Neural cell (in vitro differentiated cells): Measurements from ENCODE around the gene KRT82. TPM values are rescaled to one million over a fixed set of nuclear protein-coding genes. Genes with fewer than 3 reads are reported as not detected.
A peak's percentile ranks its signal among the peaks of the same experiment; 100 is the strongest.

Experiments used
- H2AFZ ChIP-seq: fragments of 200-600, 300-800 bp; sonication (generic), shearing (Covaris generic); 2 replicates; pipeline ENCODE4 v1.6.0; 2014; ENCODE audit warnings: low read depth, mild to moderate bottlenecking, antibody characterized with exemption, low read length, moderate library complexity
- H3F3A ChIP-seq: fragments of 200-600 bp; shearing (Covaris generic); 2 replicates; pipeline ENCODE4 v1.6.1; 2016; ENCODE audit warnings: mild to moderate bottlenecking, moderate library complexity, mixed read lengths, antibody characterized with exemption, low read length; ENCODE audit not compliant: insufficient read depth, poor library complexity, severe bottlenecking
- H3K27ac ChIP-seq: fragments of 200-600, 300-800 bp; sonication (generic), shearing (Covaris generic); 2 replicates; pipeline ENCODE4 v1.5.1; 2014; ENCODE audit warnings: mild to moderate bottlenecking, low read length, moderate library complexity
- H3K27me3 ChIP-seq: fragments of 300-800, 200-600 bp; sonication (generic), shearing (Covaris generic); 2 replicates; pipeline ENCODE4 v1.6.0; 2014; ENCODE audit warnings: mild to moderate bottlenecking, low read depth, low read length, moderate library complexity; ENCODE audit not compliant: insufficient read depth
- H3K36me3 ChIP-seq: fragments of 300-800, 200-600 bp; sonication (generic), shearing (Covaris generic); 2 replicates; pipeline ENCODE4 v1.5.1; 2014; ENCODE audit warnings: mild to moderate bottlenecking, antibody characterized with exemption, low read length, moderate library complexity; ENCODE audit not compliant: insufficient read depth
- H3K4me2 ChIP-seq: fragments of 300-800, 200-600 bp; sonication (generic), shearing (Covaris generic); 2 replicates; pipeline ENCODE4 v1.6.0; 2014; ENCODE audit warnings: mild to moderate bottlenecking, low read length
- H3K4me3 ChIP-seq: fragments of 300-800, 200-600 bp; sonication (generic), shearing (Covaris generic); 2 replicates; pipeline ENCODE4 v1.5.1; 2014; ENCODE audit warnings: mild to moderate bottlenecking, low read length, moderate library complexity
- H3K79me2 ChIP-seq: fragments of 200-600 bp; shearing (Covaris generic); replicated peaks from 2 replicates; pipeline ENCODE4 v1.6.0; 2014; ENCODE audit warnings: mild to moderate bottlenecking, low read length, moderate library complexity; ENCODE audit not compliant: insufficient read depth
- H3K9ac ChIP-seq: fragments of 300-800, 200-600 bp; sonication (generic), shearing (Covaris generic); 2 replicates; pipeline ENCODE4 v1.6.1; 2016; ENCODE audit warnings: mild to moderate bottlenecking, low read length, mixed read lengths
- H3K9me2 ChIP-seq: fragments of 200-600 bp; shearing (Covaris generic); 2 replicates; pipeline ENCODE4 v1.6.1; 2016; ENCODE audit warnings: mild to moderate bottlenecking, low read length, mixed read lengths; ENCODE audit not compliant: insufficient read depth
- H3K9me3 ChIP-seq: fragments of 200-600, 300-800 bp; sonication (generic), shearing (Covaris generic); 2 replicates; pipeline ENCODE4 v1.6.1; 2016; ENCODE audit warnings: mild to moderate bottlenecking, mixed run types, low read length, moderate library complexity, mixed read lengths
- H4K20me1 ChIP-seq: fragments of 200-600 bp; shearing (Covaris generic); 2 replicates; pipeline ENCODE4 v1.6.1; 2016; ENCODE audit warnings: mild to moderate bottlenecking, mixed run types; ENCODE audit not compliant: insufficient read depth
- EP300 ChIP-seq: fragments of 450-650 bp; conservative IDR thresholded peaks from 2 replicates; pipeline ENCODE4 v1.6.1; 2014; ENCODE audit warnings: antibody characterized with exemption, mild to moderate bottlenecking, moderate library complexity; ENCODE audit not compliant: poor library complexity, severe bottlenecking
- EZH2 ChIP-seq: fragments of 200-600, 300-800 bp; shearing (Covaris generic), sonication (generic); IDR thresholded peaks from 2 replicates; pipeline ENCODE4 v1.6.1; 2014; ENCODE audit warnings: antibody characterized with exemption, low read length, borderline replicate concordance, mild to moderate bottlenecking; ENCODE audit not compliant: insufficient read depth, poor library complexity, severe bottlenecking
- MXI1 ChIP-seq: fragments of 450-650 bp; conservative IDR thresholded peaks from 2 replicates; pipeline ENCODE4 v1.6.1; 2014; ENCODE audit warnings: antibody characterized with exemption, mild to moderate bottlenecking; ENCODE audit not compliant: poor library complexity, severe bottlenecking
- POLR2AphosphoS5 ChIP-seq: IDR thresholded peaks from 2 replicates; pipeline ENCODE4 v1.6.1; 2012
- RAD21 ChIP-seq: fragments of 450-650 bp; conservative IDR thresholded peaks from 2 replicates; pipeline ENCODE4 v1.6.1; 2014; ENCODE audit warnings: antibody characterized with exemption, mild to moderate bottlenecking, moderate library complexity
- REST ChIP-seq: IDR thresholded peaks from 2 replicates; pipeline ENCODE4 v1.6.1; 2012; ENCODE audit warnings: borderline replicate concordance
- SMC3 ChIP-seq: fragments of 450-650 bp; conservative IDR thresholded peaks from 2 replicates; pipeline ENCODE4 v1.6.1; 2014; ENCODE audit warnings: antibody characterized with exemption, mild to moderate bottlenecking, moderate library complexity; ENCODE audit not compliant: poor library complexity
- TAF1 ChIP-seq: IDR thresholded peaks from 2 replicates; pipeline ENCODE4 v1.6.1; 2012; ENCODE audit warnings: low read depth
- polyA plus RNA-seq: library from polyadenylated mRNA; depleted of rRNA; stranded (reverse); fragments of >200 nt; gene quantifications from 2 replicates; pipeline ENCODE4 v1.2.3, GENCODE V29; 2014
- TF ChIP-seq, protein P1 (sequence below): fragments of 450-650 bp; IDR thresholded peaks from 2 replicates; pipeline ENCODE4 v1.5.1; 2014; ENCODE audit warnings: antibody characterized with exemption, mild to moderate bottlenecking, moderate library complexity; ENCODE audit not compliant: poor library complexity, severe bottlenecking

Gene KRT82
- polyA plus RNA-seq, 1 donor from 2014 or later: not detected

DNA sequence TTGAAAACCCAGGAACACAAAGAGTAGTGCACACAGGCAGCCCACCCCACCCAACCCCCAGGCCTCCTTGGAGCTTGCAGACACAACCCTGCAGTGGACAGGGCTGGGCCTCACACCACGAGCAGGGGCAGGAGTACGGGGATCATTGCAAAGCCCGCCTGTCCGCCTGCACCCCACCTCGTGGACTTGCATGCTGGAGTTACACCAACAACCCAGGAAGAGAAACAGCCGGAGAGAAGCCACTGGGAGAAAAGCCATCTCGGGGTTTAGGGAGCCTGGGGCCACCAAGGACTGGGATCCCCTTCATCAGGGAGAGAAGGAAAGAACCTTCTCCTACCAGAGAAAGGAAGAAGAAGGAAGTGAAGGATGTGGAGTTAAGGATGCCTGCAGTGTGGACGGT lies 28.9 kb downstream of the KRT82 start:
- TF ChIP-seq EZH2 (no peak), REST (no peak), MXI1 (no peak), EP300 (no peak), RAD21 (no peak), POLR2AphosphoS5 (no peak), TAF1 (no peak)

DNA sequence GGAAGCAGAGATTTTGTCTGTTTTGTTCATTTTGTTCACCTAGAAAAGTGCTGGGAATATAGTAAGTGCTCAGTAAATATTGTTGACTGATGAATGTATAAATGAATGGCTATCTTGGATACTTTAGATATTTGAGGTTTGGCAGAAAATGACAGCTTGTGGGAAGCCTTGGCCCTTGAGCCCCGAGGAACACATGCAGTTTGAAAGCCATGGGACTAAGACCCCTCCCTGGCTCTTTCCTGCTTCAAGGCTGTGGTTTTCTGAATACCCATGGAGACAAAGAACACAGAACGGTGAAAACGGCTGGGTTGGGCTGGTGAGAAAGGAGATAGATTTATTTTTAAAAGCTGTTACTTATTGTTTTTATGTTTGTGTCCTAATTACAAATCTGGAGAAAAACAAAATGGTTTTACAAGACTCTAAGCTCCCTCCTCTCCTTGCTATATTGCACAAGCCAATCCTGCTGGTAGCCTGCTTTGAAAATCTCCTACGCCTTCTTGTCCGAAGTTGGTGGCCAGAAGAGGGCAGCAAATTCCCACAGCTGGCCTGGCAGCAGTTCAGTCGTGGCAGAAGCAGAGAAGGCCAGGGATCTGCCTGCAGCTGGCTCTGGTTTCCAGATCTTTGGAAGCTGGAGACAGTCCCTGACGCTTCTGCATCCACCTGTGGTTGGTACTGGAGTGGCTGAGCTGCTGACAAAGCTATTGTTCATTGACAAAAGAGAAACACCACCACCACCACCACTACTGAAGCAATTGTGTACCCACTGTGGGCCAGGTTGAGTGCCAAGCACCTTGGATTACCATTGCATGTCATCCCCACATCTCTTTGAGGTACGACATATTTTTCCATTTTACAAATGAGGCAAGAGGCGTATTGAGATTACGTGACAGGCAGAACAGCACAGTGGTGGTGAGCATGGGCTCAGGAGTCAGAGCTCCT lies 33.6 kb downstream of the KRT82 start:
- no peaks in the 10 kb centered on the region for H3K36me3 ChIP-seq
- H2AFZ ChIP-seq: no peak overlapping the region
- H3K27ac ChIP-seq: no peak overlapping the region

More for the DNA sequence above, 28.9 kb downstream of the KRT82 start:
- H3K79me2 ChIP-seq: no peaks in the 10 kb centered on the region
- no peaks in the 10 kb centered on the region for H3K27me3 ChIP-seq
- H3K4me2 ChIP-seq: no peak overlapping the region
- H2AFZ ChIP-seq: no peak overlapping the region
- H3F3A ChIP-seq: no peaks in the 10 kb centered on the region
- no peaks in the 10 kb centered on the region for H4K20me1 ChIP-seq
- no peak overlapping the region for H3K27ac ChIP-seq
- H3K9me3 ChIP-seq: no peaks in the 10 kb centered on the region
- H3K36me3 ChIP-seq: no peaks in the 10 kb centered on the region
- H3K4me3 ChIP-seq: no peak overlapping the region
- H3K9me2 ChIP-seq: no peaks in the 10 kb centered on the region
- H3K9ac ChIP-seq: no peak overlapping the region

More for the DNA sequence above, 33.6 kb downstream of the KRT82 start:
- Histone ChIP-seq H4K20me1 (no peaks in the 10 kb centered on the region), H3K4me2 (no peak overlapping the region), H3F3A (no peaks in the 10 kb centered on the region), H3K9ac (no peak overlapping the region), H3K9me2 (no peaks in the 10 kb centered on the region), H3K27me3 (no peaks in the 10 kb centered on the region), H3K79me2 (no peaks in the 10 kb centered on the region), H3K4me3 (no peak overlapping the region), H3K9me3 (no peaks in the 10 kb centered on the region)
- TF ChIP-seq POLR2AphosphoS5 (no peak), TAF1 (no peak), MXI1 (no peak), EP300 (no peak), EZH2 (no peak), SMC3 (peak; percentile 90), RAD21 (peak; percentile 89), REST (no peak)
- TF ChIP-seq, protein P1, sequence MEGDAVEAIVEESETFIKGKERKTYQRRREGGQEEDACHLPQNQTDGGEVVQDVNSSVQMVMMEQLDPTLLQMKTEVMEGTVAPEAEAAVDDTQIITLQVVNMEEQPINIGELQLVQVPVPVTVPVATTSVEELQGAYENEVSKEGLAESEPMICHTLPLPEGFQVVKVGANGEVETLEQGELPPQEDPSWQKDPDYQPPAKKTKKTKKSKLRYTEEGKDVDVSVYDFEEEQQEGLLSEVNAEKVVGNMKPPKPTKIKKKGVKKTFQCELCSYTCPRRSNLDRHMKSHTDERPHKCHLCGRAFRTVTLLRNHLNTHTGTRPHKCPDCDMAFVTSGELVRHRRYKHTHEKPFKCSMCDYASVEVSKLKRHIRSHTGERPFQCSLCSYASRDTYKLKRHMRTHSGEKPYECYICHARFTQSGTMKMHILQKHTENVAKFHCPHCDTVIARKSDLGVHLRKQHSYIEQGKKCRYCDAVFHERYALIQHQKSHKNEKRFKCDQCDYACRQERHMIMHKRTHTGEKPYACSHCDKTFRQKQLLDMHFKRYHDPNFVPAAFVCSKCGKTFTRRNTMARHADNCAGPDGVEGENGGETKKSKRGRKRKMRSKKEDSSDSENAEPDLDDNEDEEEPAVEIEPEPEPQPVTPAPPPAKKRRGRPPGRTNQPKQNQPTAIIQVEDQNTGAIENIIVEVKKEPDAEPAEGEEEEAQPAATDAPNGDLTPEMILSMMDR: peak; percentile 82
